Activated CD4-positive, CD25-positive, alpha-beta regulatory T cell treated with anti-CD3 and anti-CD28 coated beads, Interleukin-2, amount 50 U/mL, for 16 hours (primary cell): ENCODE measurements around the gene TMPRSS4.

Experiments used
- DNase-seq: peaks from one replicate; pipeline ENCODE4 v3.0.0-alpha.2; 2020; ENCODE audit warnings: low read depth, low spot score

The TMPRSS4 gene, protein sequence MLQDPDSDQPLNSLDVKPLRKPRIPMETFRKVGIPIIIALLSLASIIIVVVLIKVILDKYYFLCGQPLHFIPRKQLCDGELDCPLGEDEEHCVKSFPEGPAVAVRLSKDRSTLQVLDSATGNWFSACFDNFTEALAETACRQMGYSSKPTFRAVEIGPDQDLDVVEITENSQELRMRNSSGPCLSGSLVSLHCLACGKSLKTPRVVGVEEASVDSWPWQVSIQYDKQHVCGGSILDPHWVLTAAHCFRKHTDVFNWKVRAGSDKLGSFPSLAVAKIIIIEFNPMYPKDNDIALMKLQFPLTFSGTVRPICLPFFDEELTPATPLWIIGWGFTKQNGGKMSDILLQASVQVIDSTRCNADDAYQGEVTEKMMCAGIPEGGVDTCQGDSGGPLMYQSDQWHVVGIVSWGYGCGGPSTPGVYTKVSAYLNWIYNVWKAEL

DNA sequence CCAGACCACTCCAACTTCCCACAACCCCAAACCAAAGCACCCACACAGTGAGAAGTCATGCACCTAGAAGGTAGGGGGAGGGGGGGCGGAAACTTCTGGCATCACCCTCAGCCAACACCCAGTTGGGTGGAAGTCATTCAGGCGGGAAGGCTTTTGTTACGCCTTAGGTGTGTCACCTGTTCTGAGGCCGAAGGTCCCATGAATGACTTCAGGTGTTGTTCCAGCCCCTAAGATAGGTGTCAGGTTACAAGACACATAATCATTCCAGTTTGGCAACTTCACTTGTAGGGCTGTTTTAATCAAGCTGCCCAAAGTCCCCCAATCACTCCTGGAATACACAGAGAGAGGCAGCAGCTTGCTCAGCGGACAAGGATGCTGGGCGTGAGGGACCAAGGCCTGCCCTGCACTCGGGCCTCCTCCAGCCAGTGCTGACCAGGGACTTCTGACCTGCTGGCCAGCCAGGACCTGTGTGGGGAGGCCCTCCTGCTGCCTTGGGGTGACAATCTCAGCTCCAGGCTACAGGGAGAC lies at the start of gene TMPRSS4:
Gene TMPRSS4 (plus strand): TSS at position 325 of the 528 bp plus-strand sequence. CDS start 225 bp downstream, outside the sequence.
- DNase-seq, result no peak

DNA sequence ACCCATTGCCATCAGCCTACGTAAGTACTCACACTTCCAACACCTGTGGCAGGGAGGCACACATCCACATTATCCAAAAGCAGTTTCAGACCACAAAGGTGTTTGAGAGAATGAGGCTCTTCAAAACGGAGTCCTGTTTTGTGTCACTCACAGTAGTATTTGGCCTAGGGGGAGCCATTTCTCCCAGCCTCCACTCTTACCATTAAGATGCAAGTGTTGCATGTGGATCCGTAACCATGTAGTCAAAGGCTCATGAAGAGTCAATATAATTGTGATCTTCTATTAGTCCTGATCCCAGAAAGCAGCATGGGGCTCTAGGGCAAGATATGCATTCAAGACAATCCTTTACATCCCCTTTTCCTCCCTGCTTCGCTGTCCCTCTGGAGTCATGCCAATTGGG lies 49.2 kb upstream of the TMPRSS4 start:
- no peak for DNase-seq

DNA sequence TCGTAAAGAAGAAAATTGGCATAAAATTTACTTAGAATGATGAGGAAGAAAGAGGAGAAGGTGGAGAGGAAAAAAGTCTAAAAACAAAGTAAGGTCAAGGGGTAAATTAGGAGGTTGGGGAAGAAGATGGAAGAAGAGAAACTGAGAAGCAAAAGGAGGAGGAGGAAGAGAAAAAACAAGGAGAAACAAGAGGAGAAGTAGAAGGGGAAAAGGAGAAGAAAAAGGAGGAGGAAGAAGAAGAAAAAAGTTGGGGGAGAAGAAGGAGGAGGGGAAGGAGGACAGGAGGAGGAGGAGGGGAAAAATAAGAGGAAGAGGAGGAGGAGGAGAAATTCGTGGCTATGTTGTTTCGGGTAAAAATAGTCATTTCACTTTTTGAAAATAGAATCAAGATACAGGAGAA lies 48.3 kb upstream of the TMPRSS4 start:
- no peak for DNase-seq

DNA sequence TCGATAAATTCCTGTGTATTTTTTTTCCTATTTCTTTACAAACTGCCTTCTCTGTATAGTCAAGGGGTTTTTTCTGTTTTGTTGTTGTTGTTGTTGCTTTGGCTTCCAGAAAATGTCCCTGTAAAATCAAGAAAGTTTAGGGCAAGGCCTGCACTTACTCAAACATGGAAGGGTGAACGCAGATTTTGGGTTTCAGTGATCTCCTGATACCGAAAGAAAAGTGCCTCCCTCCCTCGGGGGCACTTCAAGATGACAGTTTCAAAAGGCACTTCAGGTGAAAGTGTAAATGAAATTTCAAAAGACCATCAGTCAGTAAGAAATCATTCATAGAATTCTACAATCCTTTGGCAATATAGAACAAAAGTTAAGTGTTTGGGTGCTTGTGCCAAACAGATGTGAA lies 43.4 kb upstream of the TMPRSS4 start:
- no peak for DNase-seq

DNA sequence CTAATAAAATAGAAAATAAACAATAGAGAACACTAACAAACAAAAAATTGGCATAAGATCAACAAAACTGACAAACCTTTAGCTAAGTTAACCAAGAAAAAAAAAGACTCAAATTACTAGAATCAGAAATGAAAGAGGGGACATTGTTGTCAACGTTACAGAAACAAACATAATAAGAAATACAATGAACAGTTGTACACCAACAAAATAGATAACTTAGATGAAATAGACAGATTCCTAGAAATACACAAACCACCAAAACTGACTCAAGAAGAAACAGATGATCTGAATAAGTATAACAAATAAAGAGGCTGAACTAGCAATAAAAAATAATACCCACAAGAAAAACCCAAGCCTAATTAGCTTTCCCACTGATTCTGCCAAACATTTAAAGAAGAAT lies 34.7 kb upstream of the TMPRSS4 start:
- no peak for DNase-seq

DNA sequence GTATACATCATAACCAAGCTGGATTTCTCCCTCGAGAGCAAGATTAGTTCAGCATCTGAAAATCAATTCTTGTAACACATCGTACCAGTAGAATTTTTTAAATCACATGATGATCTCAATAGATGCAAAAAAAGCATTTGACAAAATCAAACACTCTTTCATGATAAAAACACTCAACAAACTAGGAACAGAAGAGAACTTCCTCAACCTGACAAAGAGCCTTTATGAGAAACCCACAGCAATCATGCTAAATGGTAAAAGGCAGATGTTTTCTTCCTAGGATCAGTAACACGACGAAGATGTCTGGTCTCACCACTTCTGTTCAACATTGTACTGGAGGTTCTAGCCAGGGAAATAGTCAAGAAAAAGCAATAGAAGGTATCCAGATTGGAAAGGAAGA lies 34.1 kb upstream of the TMPRSS4 start:
- DNase-seq, result no peak

DNA sequence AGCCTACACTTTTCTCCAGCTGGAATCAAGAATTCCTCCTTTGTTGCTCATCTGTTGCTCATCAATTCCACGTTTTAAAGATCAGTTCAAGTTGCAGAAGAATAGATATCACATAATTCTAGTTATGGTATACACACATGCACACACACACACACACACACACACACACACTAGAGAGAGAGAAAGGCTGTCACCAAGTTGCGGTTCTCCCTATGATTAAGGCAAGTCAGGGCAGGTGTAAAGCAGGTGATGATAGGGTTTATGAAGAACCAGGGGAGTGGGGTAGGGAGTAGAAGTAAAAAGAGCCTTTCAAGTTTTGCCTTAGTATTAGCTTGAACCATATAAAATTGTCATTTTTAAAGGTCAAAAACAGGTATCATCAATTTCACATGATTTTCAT lies 31.7 kb upstream of the TMPRSS4 start:
- DNase-seq, result no peak

DNA sequence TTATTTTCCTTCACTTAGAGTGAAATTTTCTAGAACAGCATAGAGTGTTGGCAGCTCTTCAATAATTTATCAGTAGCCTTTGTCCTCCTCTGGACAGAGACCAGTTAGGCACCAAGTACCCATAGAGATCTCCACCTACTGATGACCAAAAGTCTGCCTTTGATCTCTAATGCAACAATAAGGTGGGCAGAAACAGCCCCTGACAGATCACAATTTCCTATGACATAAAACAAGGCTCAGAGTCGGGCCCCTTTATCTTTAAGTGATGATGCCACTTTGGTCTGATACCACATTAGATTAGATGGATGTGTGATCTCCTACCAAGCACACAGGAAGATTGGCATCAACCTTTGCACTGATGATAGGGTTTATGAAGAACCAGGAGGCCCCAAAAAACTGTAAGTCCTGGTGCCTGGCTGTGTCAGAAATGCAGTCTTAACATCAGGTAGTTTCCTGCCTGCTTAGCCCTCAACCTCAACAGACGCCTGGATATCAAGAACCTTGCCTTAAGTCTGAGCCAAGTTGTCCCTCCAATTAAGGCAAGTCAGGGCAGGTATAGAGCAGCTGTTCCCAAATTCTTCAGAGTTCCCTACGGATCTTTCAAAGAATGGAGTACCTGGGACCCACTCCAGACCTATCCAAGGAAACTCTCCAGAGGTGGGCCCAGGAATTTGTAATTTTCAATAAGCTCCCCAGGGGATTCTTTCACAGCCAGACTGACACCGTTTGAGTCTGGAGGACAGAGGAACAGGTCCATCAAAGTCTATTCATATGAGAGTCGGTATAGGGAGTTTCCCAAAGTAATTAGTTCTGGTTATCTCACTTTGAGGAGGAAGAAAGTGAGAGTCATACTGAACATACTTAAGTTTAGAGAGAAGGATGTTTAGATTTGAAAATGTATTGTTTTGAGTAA lies 30.6 kb upstream of the TMPRSS4 start:
- no peak for DNase-seq

DNA sequence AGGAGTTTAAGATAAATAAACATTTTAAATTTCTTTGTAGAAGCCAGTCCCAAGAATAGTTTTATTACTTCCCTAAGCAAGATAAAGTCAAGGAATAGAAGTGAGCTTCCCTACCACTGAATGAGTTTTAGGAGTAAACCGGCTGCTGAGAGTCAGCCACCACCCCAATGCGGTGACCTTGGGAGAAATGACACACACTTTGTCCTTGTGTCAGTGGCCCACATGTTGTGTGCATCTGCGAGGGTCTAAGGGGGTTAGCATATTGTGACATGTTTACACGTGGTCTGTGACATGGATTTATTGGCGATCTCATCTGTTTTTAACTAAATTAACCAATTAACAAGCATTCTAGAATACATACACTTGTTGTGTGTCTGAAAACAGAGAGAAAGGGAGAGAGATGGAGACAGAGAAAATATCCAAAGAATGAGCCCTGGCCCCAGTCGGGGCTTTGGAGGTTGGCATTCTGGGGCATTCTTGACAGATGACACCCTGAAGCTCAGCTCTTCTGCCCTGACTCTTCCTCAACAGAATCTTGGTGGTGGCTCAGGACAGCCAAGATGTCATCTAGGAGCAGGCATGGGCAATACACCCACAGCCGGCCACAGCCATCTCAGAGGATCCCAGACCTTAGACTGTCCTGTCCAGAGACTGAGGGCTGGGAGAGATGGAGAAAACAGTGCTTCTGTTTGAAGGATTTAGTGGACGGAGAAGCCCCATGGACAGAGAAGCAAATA lies 29.7 kb upstream of the TMPRSS4 start:
- DNase-seq, result no peak

DNA sequence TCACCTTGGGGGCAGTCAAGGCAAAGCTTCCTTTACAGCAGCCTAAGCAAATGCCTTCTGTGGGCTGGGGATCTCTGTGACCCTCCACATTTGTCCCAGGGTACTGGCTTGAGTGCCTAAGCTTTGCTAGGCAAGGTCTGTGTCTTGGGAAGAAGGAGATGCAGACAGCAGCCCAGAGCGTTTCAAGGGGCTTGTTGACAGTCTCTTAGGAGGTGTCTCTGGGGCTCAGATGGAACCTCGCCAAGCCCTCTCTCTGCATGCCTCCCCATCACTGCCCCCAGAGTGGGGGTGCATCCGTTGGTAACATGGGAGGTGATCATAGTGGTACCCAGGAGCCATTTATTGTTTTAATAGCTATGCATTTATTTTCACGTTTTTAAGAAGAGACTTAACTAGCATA lies 29.1 kb upstream of the TMPRSS4 start:
- DNase-seq, result no peak

DNA sequence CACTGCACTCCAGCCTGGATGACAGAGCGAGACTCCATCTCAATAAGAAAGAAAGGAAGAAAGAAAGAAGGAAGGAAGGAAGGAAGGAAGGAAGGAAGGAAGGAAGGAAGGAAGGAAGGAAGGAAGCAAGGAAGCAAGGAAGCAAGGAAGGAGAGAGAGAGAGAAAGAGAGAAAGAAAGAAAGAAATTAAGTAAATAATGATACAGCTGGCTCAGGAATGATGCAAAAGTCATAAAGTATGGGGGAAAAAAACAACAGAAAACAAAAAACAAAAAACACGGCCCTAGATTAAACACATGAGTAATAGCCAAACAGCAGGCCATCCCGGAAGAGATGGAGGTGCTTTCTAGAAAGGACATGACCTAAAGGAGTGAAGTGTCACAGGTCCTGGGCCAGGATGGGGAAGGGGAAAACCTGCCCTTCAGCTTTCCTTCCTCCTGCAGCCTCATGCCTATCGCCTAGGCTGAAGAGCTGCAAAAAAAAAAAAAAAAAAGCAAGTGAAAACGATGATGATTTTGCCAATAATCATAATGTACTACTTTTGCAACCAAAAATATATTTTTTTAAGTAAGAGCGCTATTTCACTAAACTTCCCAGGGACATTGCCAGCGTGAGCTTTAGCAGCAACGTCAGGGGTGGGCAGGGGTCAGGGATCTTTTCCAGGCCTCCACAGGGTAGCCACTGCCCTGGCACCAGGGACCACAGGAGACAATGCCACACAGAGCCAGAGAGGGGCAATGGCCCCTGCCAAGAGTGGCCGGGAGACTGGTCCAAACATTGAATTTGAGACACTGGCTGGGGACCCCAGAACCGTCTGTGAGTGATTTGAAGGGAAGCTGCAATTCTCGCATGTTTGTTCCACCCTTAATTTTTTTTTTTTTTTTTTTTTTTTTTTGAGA lies 28.2 kb upstream of the TMPRSS4 start:
- no peak for DNase-seq

DNA sequence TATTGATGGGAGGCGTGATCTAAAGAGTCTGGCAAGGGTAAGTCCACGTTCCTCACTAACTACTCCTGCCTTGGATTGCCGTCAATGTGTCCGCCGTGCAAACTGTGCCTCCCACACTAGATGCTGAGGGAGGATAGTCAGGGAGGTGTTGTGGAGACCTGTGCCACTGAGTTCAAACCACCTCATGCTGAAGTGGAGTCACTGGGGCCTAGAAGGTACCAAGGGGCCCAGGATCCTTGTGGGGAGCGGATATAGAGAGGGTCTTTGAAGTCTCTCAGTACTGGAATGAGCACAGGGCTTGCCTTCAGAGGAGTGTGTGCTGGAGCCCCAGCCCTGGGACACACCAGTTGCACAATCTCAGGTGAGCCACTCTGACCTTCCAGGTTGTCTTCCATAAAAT lies 27.1 kb upstream of the TMPRSS4 start:
- no peak for DNase-seq

DNA sequence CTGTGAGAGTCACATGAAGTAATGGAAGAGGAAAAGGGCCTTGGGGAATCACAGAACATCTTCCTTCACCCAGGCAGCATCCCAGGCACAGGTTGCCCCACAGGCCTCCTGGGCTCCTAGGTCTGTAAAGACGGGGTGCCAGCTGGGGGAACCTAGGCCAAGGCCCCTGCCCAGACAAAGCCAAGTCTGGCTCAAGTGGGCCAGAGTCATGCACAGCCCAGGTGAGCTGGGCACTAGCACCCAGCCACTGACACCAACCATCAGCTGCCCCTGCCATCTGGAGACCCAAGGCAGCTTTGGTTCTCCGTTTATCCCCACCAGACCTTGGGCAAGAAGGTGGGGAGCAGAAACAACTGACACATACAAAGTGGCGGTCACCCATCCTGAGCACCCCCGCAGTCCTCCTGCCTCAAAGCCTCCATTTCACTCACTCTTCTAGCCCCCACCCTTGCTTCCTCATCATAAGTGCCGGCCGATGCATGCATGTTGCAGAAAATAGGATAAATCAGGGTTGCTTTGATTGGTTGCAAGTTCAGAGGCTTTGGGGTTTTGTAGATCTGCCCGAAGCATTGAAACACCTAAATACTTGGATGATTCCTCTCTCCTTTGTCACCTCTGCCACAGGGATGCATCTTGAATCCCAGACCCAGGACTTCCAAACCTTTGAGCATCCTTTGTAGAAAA lies 26.5 kb upstream of the TMPRSS4 start:
- DNase-seq, result no peak

DNA sequence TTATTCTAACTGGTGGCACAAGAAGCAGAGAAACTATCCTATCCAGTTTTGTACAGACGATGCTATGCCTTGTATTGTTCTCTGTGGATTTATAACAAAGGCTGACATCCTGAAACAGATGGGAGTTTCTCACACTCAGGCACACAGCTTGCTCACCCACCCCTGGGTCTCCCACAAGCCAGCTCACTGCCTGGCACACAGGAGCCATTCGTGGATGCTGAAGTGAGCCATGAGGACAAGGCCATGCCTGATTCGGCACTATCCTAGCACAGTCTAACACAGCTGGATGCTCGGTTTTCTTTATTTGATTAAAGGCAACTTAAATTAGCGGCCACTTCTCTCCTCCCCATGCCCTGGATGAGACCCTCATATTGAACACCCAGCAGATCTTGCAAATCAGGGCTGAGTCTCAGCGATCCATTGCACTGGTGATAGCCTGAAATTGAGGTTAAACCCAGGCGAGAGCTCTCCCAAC lies 25.7 kb upstream of the TMPRSS4 start:
- no peak for DNase-seq

DNA sequence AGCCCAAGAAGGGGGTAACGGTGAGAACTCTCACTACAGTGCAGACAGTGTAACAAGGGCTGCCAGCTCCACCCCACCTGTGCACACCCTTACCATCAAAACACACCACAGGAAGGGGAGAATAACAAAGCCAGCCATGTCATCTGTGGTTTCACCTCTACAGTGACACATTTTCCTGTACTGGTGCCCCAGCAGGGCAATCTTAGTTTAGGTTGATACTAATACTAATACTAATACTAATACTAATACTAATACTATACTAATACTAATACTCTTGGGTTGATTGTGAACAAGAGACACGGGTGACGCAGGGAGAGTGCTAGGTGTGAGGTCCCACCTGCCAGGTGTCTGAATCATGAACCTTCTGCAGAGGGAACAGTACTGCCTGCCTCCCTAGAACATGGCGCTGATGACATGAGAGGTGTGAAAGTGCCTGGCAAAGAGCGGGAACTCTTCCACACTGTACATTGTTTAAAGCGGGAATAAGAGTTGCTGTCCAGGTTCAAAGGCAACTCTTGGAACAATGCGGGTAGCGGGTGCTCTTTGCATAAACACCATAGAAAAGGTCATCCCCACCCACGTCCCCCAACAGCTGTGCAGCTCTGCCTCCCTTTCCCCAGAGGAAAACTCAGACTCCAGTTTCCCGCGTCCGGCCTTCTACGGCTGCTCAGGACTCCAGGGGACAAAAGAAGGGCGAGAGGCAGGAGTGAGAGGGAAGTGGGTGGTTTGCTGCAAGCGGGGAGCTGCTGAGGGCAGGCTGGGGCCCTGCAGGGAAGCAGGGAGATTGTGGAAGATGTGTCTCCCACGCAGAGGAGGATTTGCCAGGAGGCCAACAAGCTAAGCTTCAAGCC lies 25.0 kb upstream of the TMPRSS4 start:
- DNase-seq, result peak; percentile 57

DNA sequence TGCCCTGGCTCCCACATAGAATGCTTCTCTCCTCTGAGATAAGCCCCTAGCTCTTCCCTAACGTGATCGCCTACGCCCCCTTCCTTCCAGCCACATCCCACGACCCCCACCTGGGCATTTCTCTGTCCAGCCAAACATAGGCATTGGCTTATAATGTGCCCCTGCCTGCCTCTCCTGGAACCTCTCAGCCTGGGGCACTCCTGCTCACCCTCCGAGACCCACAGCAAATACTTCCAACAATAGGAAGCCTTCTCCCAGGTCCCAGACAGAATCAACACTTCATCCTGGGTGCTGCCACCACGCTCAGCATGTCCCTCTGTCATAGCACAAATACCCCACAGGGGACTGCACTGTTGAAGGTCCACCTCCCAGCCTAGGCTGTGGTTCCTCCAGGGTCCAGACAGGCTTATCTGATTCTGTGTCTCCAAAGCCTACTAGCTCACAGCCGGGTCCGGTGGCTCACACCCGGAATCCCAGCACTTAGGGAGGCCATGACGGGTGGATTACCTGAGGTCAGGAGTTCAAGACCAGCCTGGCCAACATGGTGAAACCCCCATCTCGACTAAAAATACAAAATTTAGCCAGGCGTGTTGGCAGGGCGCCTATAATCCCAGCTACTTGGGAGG lies 24.2 kb upstream of the TMPRSS4 start:
- no peak for DNase-seq

DNA sequence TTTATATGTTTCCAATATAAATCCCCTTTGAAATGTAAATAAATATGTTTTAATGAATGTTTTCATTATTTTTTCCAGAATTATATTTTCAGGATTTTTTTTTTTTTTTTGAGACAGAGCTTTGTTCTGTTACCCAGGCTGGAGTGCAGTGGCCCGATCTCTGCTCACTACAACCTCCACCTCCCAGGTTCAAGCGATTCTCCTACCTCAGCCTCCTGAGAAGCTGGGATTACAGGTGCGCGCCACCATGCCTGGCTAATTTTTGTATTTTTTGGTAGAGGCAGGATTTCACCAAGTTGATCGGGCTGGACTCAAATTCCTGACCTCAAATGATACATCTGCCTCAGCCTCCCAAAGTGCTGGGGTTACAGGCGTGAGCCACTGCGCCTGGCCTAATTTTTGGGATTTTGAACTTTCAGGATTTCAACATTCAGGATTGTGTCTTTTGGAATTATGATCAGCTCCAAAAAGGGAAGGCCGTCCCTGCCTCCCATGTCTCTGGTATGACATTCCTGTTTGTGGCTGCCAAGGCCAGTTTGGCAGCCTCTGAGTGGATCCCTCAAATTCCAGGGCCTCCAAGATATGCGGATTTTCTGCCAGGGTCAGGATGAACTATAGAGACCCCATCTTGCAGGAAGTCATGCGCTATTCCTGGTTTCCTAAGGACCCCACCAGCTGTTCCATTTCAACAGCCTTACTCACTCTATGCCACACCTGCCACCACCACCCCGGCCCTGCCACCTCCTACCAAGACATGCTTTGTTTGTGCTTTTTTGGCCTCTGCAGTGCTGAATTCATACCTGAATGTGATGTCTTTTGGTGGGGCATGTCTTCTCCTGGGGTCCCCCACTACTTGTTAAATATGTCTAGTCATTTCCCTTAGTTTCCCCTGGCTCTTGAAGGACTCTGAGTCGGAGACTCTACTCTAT lies 21.9 kb upstream of the TMPRSS4 start:
- no peak for DNase-seq
